Adrenal gland (tissue), 12 donors: ENCODE measurements around the gene RND3. TPM values are rescaled to one million over a fixed set of nuclear protein-coding genes. Genes with fewer than 3 reads are reported as not detected.

ENCODE experiments used
- DNase-seq, 7 donors: peaks; one replicate each; pipeline ENCODE4 v3.0.0-alpha.2; 2019 to 2020
- H3K27ac ChIP-seq, 5 donors: fragments of 200-600 bp; sonication (generic) in 4 of 5; 1 replicate in 3 of 5; 2 replicates in 2 of 5; pipeline versions ENCODE4 v1.5.1 to v1.8.0; 2016 to 2020; ENCODE audit warnings: mild to moderate bottlenecking in 1 of 5
- H3K27me3 ChIP-seq: fragments of 200-600 bp; 2 replicates; pipeline ENCODE4 v1.8.0; 2021
- H3K36me3 ChIP-seq, 2 donors: fragments of 200-600 bp; replicated peaks in 1 of 2; 1 replicate in 1 of 2; 2 replicates in 1 of 2; pipeline versions ENCODE4 v1.5.1 to v1.8.0; 2018 to 2022
- H3K4me1 ChIP-seq, 2 donors: fragments of 200-600 bp; replicated peaks in 1 of 2; 1 replicate in 1 of 2; 2 replicates in 1 of 2; pipeline versions ENCODE4 v1.5.1 to v1.8.0; 2018 to 2021
- H3K4me3 ChIP-seq, 4 donors: fragments of 200-600 bp; sonication (generic) in 3 of 4; one replicate each; pipeline ENCODE4 v1.5.1; 2016 to 2018
- H3K9me3 ChIP-seq, 3 donors: fragments of 200-600 bp; sonication (generic) in 1 of 3; replicated peaks in 1 of 3; 1 replicate in 2 of 3; 2 replicates in 1 of 3; pipeline versions ENCODE4 v1.5.1 to v1.8.0; 2016 to 2021
- CTCF ChIP-seq, 6 experiments: fragments of 450-650 bp in 4 of 6; fragments of 200-600 bp in 2 of 6; sonication (generic) in 1 of 6; IDR thresholded peaks; 1 replicate in 5 of 6; 2 replicates in 1 of 6; pipeline versions ENCODE4 v1.5.1 to v1.8.0; 2016 to 2021; ENCODE audit warnings: antibody characterized with exemption in 6 of 6, mild to moderate bottlenecking in 2 of 6, moderate library complexity in 1 of 6
- POLR2A ChIP-seq, 2 donors: fragments of 450-650 bp; IDR thresholded peaks; one replicate each; pipeline ENCODE4 v1.6.1; 2017; ENCODE audit warnings: antibody characterized with exemption in 2 of 2, mild to moderate bottlenecking in 2 of 2, moderate library complexity in 1 of 2
- WGBS, 4 donors: extraction: QIAGEN DNeasy Blood & Tissue Kit in 2 of 4; methylation state at CpG; one replicate each; pipeline versions ENCODE4 v1.1.5 to v1.1.7; 2013 to 2017; 5-methylcytosine and 5-hydroxymethylcytosine counted together
- intact Hi-C, 2 donors: fragments of 100-400 bp; cut with DNase I; formaldehyde crosslinking; loops; one replicate each; pipeline versions ENCODE4 v1.14.1 to v1.15.0; 2022 to 2023
- polyA plus RNA-seq, 3 donors: library from polyadenylated mRNA; stranded (reverse); fragments of 200-250 nt in 2 of 3; fragments of 350-450 nt in 1 of 3; fragmentation: Illumina TruSeq in 1 of 3; extraction: RNeasy Lipid Tissue Mini Kit (QIAGEN cat#74804) in 1 of 3; gene quantifications; one replicate each; pipeline ENCODE4 v1.2.3, GENCODE V29; 2013 to 2014
- total RNA-seq, 9 donors: library from RNA; depleted of rRNA in 4 of 9; stranded (reverse); fragments of >200 nt in 4 of 9; fragments of 120-200 nt in 1 of 9; fragmentation: NEBNext Ultra II Directional in 1 of 9; extraction: Animal tissue kit (Norgen Biotek cat#: 25700) in 1 of 9; gene quantifications; one replicate each; pipeline versions ENCODE4 v1.1.0 to v1.2.4, GENCODE V29; 2013 to 2023
- donor health status: healthy with polysubstance abuse.
- donor health status: Bipolar disorder and iron deficiency.
- donor health status: DM: yes; HTN: yes; CAD: no.
- donor health status: DM: no; HTN: no; CAD: no.
- donor health status: DM: no; HTN: no; CAD: no.
- donor health status: DM: yes; HTN: yes; CAD: no.

RND3 gene
- total and polyA plus RNA-seq, 12 donors = 25.3 to 118 (median 52.4) TPM

- intact Hi-C loops = loop anchor here in 1 of 2 donors (5.0 kb wide), 1 partner anchor 887 kb away; no protein-coding TSS in a partner anchor
- H3K36me3 ChIP-seq = peaks cover 0 to 4% of the 10 kb centered on the region in 2 donors
- 10 to 27% (median 19%) methylated on average over 7 of the region's 7 CpGs for WGBS, 4 donors
- H3K27ac ChIP-seq = peak overlapping the region in 3 of 5 donors; percentile 91 to 95 (median 91)
- no peaks in the 10 kb centered on the region for H3K27me3 ChIP-seq
- peak overlapping the region in 1 of 4 donors; percentile 88 for H3K4me3 ChIP-seq
- peaks cover 26 to 51% of the 10 kb centered on the region in 2 donors for H3K4me1 ChIP-seq
- TF ChIP-seq CTCF (IDR thresholded peaks at IDR 0.05) (no peak), POLR2A (IDR thresholded peaks at IDR 0.05) (peak in 1 of 2 donors; percentile 19)
- no peak for DNase-seq
- H3K9me3 ChIP-seq = no peaks in the 10 kb centered on the region
Measured at GRCh38 chr2:150484461-150485021, 2.9 kb downstream of the RND3 start.

GRCh38 chr2:150484006-150484405 lies 3.5 kb downstream of the RND3 start:
- TF ChIP-seq CTCF (IDR thresholded peaks at IDR 0.05) (no peak), POLR2A (IDR thresholded peaks at IDR 0.05) (no peak)
- peak overlapping the region in 3 of 5 donors; percentile 91 to 95 (median 91) for H3K27ac ChIP-seq
- H3K4me1 ChIP-seq = peaks cover 31 to 55% of the 10 kb centered on the region in 2 donors
- DNase-seq = no peak
- WGBS, 4 donors = 44 to 62% (median 52%) methylated on average over 3 of the region's 3 CpGs
- H3K27me3 ChIP-seq = no peaks in the 10 kb centered on the region
- peaks cover 0 to 4% of the 10 kb centered on the region in 2 donors for H3K36me3 ChIP-seq
- intact Hi-C loops = no loop called here
- no peaks in the 10 kb centered on the region for H3K9me3 ChIP-seq
- peak overlapping the region in 1 of 4 donors; percentile 88 for H3K4me3 ChIP-seq

GRCh38 chr2:150483532-150483931 lies 3.9 kb downstream of the RND3 start:
- TF ChIP-seq POLR2A (IDR thresholded peaks at IDR 0.05) = no peak
- TF ChIP-seq CTCF (IDR thresholded peaks at IDR 0.05) = no peak
- Histone ChIP-seq H3K27ac (peak overlapping the region in 2 of 5 donors; percentile 91 to 95), H3K27me3 (no peaks in the 10 kb centered on the region), H3K4me3 (peak overlapping the region in 1 of 4 donors; percentile 88), H3K36me3 (peaks cover 0 to 4% of the 10 kb centered on the region in 2 donors), H3K4me1 (peaks cover 31 to 60% of the 10 kb centered on the region in 2 donors), H3K9me3 (no peaks in the 10 kb centered on the region)
- DNase-seq = no peak
- 51 to 74% (median 59%) methylated on average over 1 of the region's 1 CpG for WGBS, 4 donors
- intact Hi-C loops = no loop called here

- Histone ChIP-seq H3K9me3 (no peaks in the 10 kb centered on the region), H3K4me3 (peak overlapping the region in 1 of 4 donors; percentile 21), H3K36me3 (peaks cover 0 to 4% of the 10 kb centered on the region in 2 donors), H3K27me3 (no peaks in the 10 kb centered on the region), H3K27ac (peak overlapping the region in 2 of 5 donors; percentile 91 to 95), H3K4me1 (peaks cover 31 to 67% of the 10 kb centered on the region in 2 donors)
- no peak for TF ChIP-seq CTCF (IDR thresholded peaks at IDR 0.05)
- no peak for TF ChIP-seq POLR2A (IDR thresholded peaks at IDR 0.05)
- no peak for DNase-seq
- intact Hi-C loops = no loop called here
- 51 to 62% (median 54%) methylated on average over 6 of the region's 6 CpGs for WGBS, 4 donors
Measured at GRCh38 chr2:150482667-150483400, 4.6 kb downstream of the RND3 start.
